ENCODE data around the gene SLX4.

Gene SLX4

DNA sequence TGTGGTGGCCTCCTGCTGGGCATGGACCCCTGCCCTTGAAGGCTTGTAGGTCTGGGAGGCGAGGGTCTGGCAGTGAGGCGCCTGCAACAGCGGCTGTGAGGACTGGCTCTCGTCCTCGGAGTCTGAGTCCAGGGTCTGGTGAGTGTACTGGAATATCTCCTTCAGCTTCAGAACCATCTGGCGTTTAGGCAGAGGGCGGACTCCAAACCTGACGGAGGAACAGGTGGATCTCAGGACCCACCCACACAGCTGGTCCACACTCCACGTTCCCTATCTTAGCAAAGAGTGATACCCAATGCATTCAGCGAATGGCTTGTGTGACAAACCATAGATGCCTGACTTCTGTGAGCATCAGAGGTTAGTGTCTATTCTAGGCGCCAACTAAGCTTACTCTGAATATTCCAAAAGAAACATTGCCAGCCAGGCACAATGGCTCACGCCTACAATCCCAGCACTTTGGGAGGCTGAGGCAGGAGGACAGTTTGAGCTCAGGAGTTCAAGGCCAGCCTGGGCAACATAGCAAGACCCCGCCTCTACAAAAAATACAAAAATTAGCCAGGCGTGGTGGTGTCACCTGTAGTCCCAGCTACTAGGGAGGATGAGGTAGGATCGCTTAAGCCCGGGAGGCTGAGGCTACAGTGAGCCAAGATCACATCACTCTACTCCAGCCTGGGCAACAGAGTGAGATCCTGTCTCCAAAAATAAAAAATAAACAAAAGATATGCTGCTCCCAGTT, 27.9 kb downstream of the SLX4 start:
- H3K36me3 Mint-ChIP-seq (ENCODE audit: low read depth): peaks cover 26% of the 10 kb centered on the region
- no peak overlapping the region for H3K27ac Mint-ChIP-seq
- peaks cover 20% of the 10 kb centered on the region for H3K4me1 Mint-ChIP-seq
- no peak overlapping the region for H3K4me3 Mint-ChIP-seq
- no peaks in the 10 kb centered on the region for H3K9me3 Mint-ChIP-seq
- H3K27me3 Mint-ChIP-seq (ENCODE audit: low read depth): no peaks in the 10 kb centered on the region
- TF ChIP-seq CTCF (IDR thresholded peaks at IDR 0.05; ENCODE audit: unreplicated experiment in 3 of 3): no peak

DNA sequence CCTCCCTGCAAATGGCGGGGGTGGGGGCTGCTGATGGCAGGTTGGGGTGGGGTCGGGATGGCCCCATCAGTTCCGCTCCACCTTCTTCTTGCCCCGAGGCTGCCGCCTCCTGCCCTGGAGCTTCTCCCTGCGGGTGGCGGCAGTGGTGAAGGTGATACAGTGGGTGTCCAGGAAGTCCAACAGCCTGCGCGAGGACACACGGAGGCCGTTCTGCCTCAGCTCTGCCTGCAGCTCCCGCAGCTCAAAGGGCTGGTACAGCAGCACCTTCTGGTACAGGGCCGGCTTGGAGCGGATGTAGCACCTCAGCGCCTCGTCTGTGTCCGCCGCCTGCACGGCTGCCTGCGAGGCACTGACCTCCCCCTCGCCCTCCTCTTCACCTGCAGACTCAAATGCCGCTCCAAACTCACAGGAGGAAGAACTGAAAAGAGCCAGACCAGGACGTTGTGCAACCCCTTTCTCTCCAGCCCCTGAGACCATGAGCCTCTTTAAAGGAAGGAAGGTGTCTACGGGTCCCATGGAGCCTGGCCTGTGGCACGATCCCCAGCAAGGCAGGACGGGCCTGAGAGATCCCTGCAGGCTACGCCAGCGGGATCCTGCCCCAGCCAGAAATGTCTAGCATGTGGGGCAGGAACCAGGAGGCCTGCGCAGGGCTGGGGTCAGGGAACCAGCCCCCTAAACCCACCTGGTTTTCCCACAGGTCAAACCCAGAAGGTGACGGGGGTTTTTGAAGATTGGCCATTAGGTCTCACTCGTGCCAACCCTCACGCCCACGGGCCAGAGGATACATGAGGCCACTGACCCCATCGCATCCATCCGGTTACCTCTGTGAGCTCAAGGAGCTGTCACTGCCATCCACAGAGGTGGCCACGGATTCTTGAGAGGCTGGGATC, 28.9 kb downstream of the SLX4 start:
- H3K27me3 Mint-ChIP-seq (ENCODE audit: low read depth): no peaks in the 10 kb centered on the region
- H3K36me3 Mint-ChIP-seq (ENCODE audit: low read depth): peaks cover 19% of the 10 kb centered on the region
- no peak overlapping the region for H3K27ac Mint-ChIP-seq
- TF ChIP-seq CTCF (IDR thresholded peaks at IDR 0.05; ENCODE audit: unreplicated experiment in 3 of 3): no peak
- H3K4me1 Mint-ChIP-seq: peaks cover 20% of the 10 kb centered on the region
- no peaks in the 10 kb centered on the region for H3K9me3 Mint-ChIP-seq
- no peak overlapping the region for H3K4me3 Mint-ChIP-seq

- Mint-ChIP-seq H3K27ac (peak overlapping the region; percentile 93 to 96 (median 93)), H3K27me3 (ENCODE audit: low read depth) (no peaks in the 10 kb centered on the region), H3K36me3 (ENCODE audit: low read depth) (peaks cover 16% of the 10 kb centered on the region), H3K9me3 (no peaks in the 10 kb centered on the region), H3K4me3 (no peak overlapping the region), H3K4me1 (peaks cover 20% of the 10 kb centered on the region)
- no peak for TF ChIP-seq CTCF (IDR thresholded peaks at IDR 0.05; ENCODE audit: unreplicated experiment in 3 of 3)
Observed at GRCh38 chr16:3581392-3581791, 30.0 kb downstream of the SLX4 start.

DNA sequence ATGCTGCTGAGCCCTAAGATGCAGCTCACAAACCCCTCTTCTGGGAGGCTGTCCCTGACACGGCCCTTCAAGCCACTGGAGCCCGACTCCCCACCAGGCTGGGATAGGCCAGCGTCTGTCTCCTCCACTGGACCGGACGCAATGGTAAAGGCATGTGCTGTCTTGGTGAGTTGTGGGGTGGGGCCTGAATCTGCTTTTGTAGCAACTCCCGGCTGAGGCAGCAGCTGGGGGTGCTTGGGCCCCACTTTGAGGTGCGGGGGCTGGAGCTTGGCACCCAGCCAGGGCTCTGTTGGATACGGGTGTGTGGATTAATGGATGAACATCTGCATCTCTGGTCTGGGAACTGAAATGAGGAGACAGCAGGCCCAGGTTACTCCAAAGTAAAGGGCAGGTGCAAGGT, 30.7 kb downstream of the SLX4 start:
- Mint-ChIP-seq H3K27ac (peak overlapping the region; percentile 93 to 96 (median 93)), H3K9me3 (no peaks in the 10 kb centered on the region), H3K4me1 (peaks cover 20% of the 10 kb centered on the region), H3K36me3 (ENCODE audit: low read depth) (peaks cover 12% of the 10 kb centered on the region), H3K4me3 (peak overlapping the region in 1 of 3 experiments; percentile 42), H3K27me3 (ENCODE audit: low read depth) (no peaks in the 10 kb centered on the region)
- no peak for TF ChIP-seq CTCF (IDR thresholded peaks at IDR 0.05; ENCODE audit: unreplicated experiment in 3 of 3)

GRCh38 chr16:3580251-3580651, 31.2 kb downstream of the SLX4 start:
- H3K4me1 Mint-ChIP-seq: peaks cover 20% of the 10 kb centered on the region
- no peaks in the 10 kb centered on the region for H3K27me3 Mint-ChIP-seq (ENCODE audit: low read depth)
- TF ChIP-seq CTCF (IDR thresholded peaks at IDR 0.05; ENCODE audit: unreplicated experiment in 3 of 3): no peak
- H3K4me3 Mint-ChIP-seq: peak overlapping the region in 1 of 3 experiments; percentile 42
- peak overlapping the region; percentile 93 to 96 (median 93) for H3K27ac Mint-ChIP-seq
- peaks cover 12% of the 10 kb centered on the region for H3K36me3 Mint-ChIP-seq (ENCODE audit: low read depth)
- H3K9me3 Mint-ChIP-seq: no peaks in the 10 kb centered on the region

All from nephron (organoid).